ENCODE results near the gene OTULIN.

OTULIN gene

GRCh38 chr5:14699807-14700400 is 35.4 kb downstream of the OTULIN start:
- Mint-ChIP-seq H3K27me3 (ENCODE audit: low read depth, poor library complexity) (no peaks in the 10 kb centered on the region), H3K36me3 (ENCODE audit: low read depth) (peaks cover 71% of the 10 kb centered on the region), H3K27ac (no peak overlapping the region), H3K4me3 (no peak overlapping the region), H3K9me3 (no peaks in the 10 kb centered on the region), H3K4me1 (no peaks in the 10 kb centered on the region)
- DNase-seq, result no peak
- no peak for TF ChIP-seq CTCF (IDR thresholded peaks at IDR 0.05)

- no peaks in the 10 kb centered on the region for H3K9me3 Mint-ChIP-seq
- TF ChIP-seq CTCF (IDR thresholded peaks at IDR 0.05), result no peak
- no peak overlapping the region for H3K4me3 Mint-ChIP-seq
- H3K36me3 Mint-ChIP-seq (ENCODE audit: low read depth), result peaks cover 76% of the 10 kb centered on the region
- no peak overlapping the region for H3K27ac Mint-ChIP-seq
- no peak for DNase-seq
- H3K4me1 Mint-ChIP-seq, result no peaks in the 10 kb centered on the region
- no peaks in the 10 kb centered on the region for H3K27me3 Mint-ChIP-seq (ENCODE audit: low read depth, poor library complexity)
Observed at GRCh38 chr5:14700478-14701436, 36.2 kb downstream of the OTULIN start.

GRCh38 chr5:14701556-14701955 is 37.0 kb downstream of the OTULIN start:
- Mint-ChIP-seq H3K36me3 (ENCODE audit: low read depth) (peaks cover 79% of the 10 kb centered on the region), H3K9me3 (no peaks in the 10 kb centered on the region), H3K27me3 (ENCODE audit: low read depth, poor library complexity) (no peaks in the 10 kb centered on the region), H3K27ac (no peak overlapping the region), H3K4me1 (no peaks in the 10 kb centered on the region), H3K4me3 (no peak overlapping the region)
- DNase-seq, result no peak
- no peak for TF ChIP-seq CTCF (IDR thresholded peaks at IDR 0.05)

- Mint-ChIP-seq H3K9me3 (no peaks in the 10 kb centered on the region), H3K27me3 (ENCODE audit: low read depth, poor library complexity) (no peaks in the 10 kb centered on the region), H3K4me1 (peaks cover 4% of the 10 kb centered on the region), H3K36me3 (ENCODE audit: low read depth) (peaks cover 80% of the 10 kb centered on the region), H3K27ac (peak overlapping the region; percentile 68), H3K4me3 (no peak overlapping the region)
- no peak for TF ChIP-seq CTCF (IDR thresholded peaks at IDR 0.05)
- no peak for DNase-seq
Observed at GRCh38 chr5:14702238-14702839, 37.8 kb downstream of the OTULIN start.

- DNase-seq, result no peak
- Mint-ChIP-seq H3K27me3 (ENCODE audit: low read depth, poor library complexity) (no peaks in the 10 kb centered on the region), H3K4me3 (no peak overlapping the region), H3K36me3 (ENCODE audit: low read depth) (peaks cover 79% of the 10 kb centered on the region), H3K27ac (no peak overlapping the region), H3K9me3 (no peaks in the 10 kb centered on the region), H3K4me1 (peaks cover 7% of the 10 kb centered on the region)
- no peak for TF ChIP-seq CTCF (IDR thresholded peaks at IDR 0.05)
Observed at GRCh38 chr5:14705556-14705955, 41.0 kb downstream of the OTULIN start.

Measured in nephron progenitor cell (in vitro differentiated cells).